B cell (primary cell): Measurements from ENCODE around the gene SH3RF3. TPM values are rescaled to one million over a fixed set of nuclear protein-coding genes. Genes with fewer than 3 reads are reported as not detected.

Experiments
- ATAC-seq: fragments of 200-7000 bp; cut with Tn5 transposase; one replicate; pipeline ENCODE4 v1.10.0; 2021; ENCODE audit warnings: low read depth, mild to moderate bottlenecking, moderate number of reproducible peaks, moderate library complexity
- CTCF ChIA-PET: fragments of 350-600 bp; sonication (Branson Sonifier 250); formaldehyde crosslinking; loops from one replicate; lab custom pipeline; 2021; ENCODE audit warnings: antibody characterized with exemption, inconsistent platforms; lab: Charles Lee
- POLR2A ChIA-PET: fragments of 350-600 bp; sonication (Branson Sonifier 250); formaldehyde crosslinking; loops from one replicate; lab custom pipeline; 2021; ENCODE audit warnings: antibody characterized with exemption; lab: Charles Lee
- DNase-seq: peaks from one replicate; pipeline ENCODE4 v3.0.0; 2013
- H2AFZ ChIP-seq: 2 replicates; pipeline ENCODE4 v1.6.1; 2012; ENCODE audit warnings: mild to moderate bottlenecking, low read depth, low read length; ENCODE audit not compliant: insufficient read depth, poor library complexity, severe bottlenecking
- H3K27ac ChIP-seq, 2 donors: 1 replicate in 1 of 2; 2 replicates in 1 of 2; pipeline ENCODE4 v1.5.1; 2012 to 2013; ENCODE audit warnings: low read length in 2 of 2, mild to moderate bottlenecking in 2 of 2, moderate library complexity in 1 of 2
- H3K27me3 ChIP-seq, 4 experiments: fragments of 200-600 bp in 1 of 4; sonication (generic) in 1 of 4; replicated peaks in 1 of 4; 1 replicate in 2 of 4; 2 replicates in 2 of 4; pipeline versions ENCODE4 v1.6.1 to v1.7.0; 2013 to 2016; ENCODE audit warnings: low read length in 3 of 4, mild to moderate bottlenecking in 2 of 4, mixed read lengths in 1 of 4, moderate library complexity in 1 of 4; ENCODE audit not compliant: insufficient read depth in 4 of 4, control insufficient read depth in 3 of 4; ENCODE audit errors: control extremely low read depth in 1 of 4
- H3K36me3 ChIP-seq, 2 experiments: replicated peaks in 1 of 2; 1 replicate in 1 of 2; 2 replicates in 1 of 2; pipeline versions ENCODE4 v1.6.1 to v1.7.1; 2013; ENCODE audit warnings: low read length in 1 of 2; ENCODE audit not compliant: insufficient read depth in 2 of 2, control insufficient read depth in 1 of 2; ENCODE audit errors: control extremely low read depth in 1 of 2, extremely low read depth in 1 of 2
- H3K4me1 ChIP-seq, 2 donors: fragments of 200-600 bp in 1 of 2; sonication (generic) in 1 of 2; 1 replicate in 1 of 2; 2 replicates in 1 of 2; pipeline versions ENCODE4 v1.5.1 to v1.6.1; 2013 to 2017; ENCODE audit warnings: low read length in 2 of 2; ENCODE audit not compliant: control insufficient read depth in 2 of 2, insufficient read depth in 2 of 2
- H3K4me2 ChIP-seq: replicated peaks from 2 replicates; pipeline ENCODE3; 2012; ENCODE audit warnings: mild to moderate bottlenecking, low read depth, low read length; ENCODE audit not compliant: poor library complexity, severe bottlenecking
- H3K4me3 ChIP-seq, 5 experiments: fragments of 200-600 bp in 1 of 5; sonication (generic) in 1 of 5; 1 replicate in 3 of 5; 2 replicates in 2 of 5; pipeline versions ENCODE4 v1.5.1 to v1.7.0; 2011 to 2016; ENCODE audit warnings: low read length in 4 of 5, mild to moderate bottlenecking in 4 of 5, low read depth in 2 of 5, control low read depth in 1 of 5, moderate library complexity in 1 of 5; ENCODE audit not compliant: insufficient read depth in 1 of 5; ENCODE audit errors: control extremely low read depth in 1 of 5, extremely low read depth in 1 of 5
- H3K79me2 ChIP-seq: fragments of 200-600 bp; sonication (generic); one replicate; pipeline ENCODE4 v1.6.0; 2016; ENCODE audit warnings: low read length; ENCODE audit not compliant: control insufficient read depth, insufficient read depth
- H3K9ac ChIP-seq: fragments of 200-600 bp; sonication (generic); 2 replicates; pipeline ENCODE4 v1.6.1; 2017; ENCODE audit warnings: mild to moderate bottlenecking, low read length, moderate library complexity
- H3K9me3 ChIP-seq, 3 donors: one replicate each; pipeline versions ENCODE4 v1.6.1 to v1.7.1; 2013; ENCODE audit warnings: low read length in 2 of 3; ENCODE audit not compliant: control insufficient read depth in 2 of 3, insufficient read depth in 1 of 3; ENCODE audit errors: control extremely low read depth in 1 of 3
- H4K20me1 ChIP-seq: 2 replicates; pipeline ENCODE4 v1.6.0; 2012; ENCODE audit warnings: mild to moderate bottlenecking, low read length; ENCODE audit not compliant: insufficient read depth, control insufficient read depth, poor library complexity, severe bottlenecking
- H3K27ac Mint-ChIP-seq: one replicate; pipeline ENCODE4 v1.8.0; 2021; ENCODE audit warnings: mixed read lengths
- H3K27me3 Mint-ChIP-seq: one replicate; pipeline ENCODE4 v1.8.0; 2021; ENCODE audit warnings: mixed read lengths
- H3K4me1 Mint-ChIP-seq: one replicate; pipeline ENCODE4 v1.8.0; 2021; ENCODE audit warnings: mixed read lengths
- H3K4me3 Mint-ChIP-seq: one replicate; pipeline ENCODE4 v1.8.0; 2021; ENCODE audit warnings: mixed read lengths
- H3K9me3 Mint-ChIP-seq: one replicate; pipeline ENCODE4 v1.8.0; 2022; ENCODE audit warnings: mixed read lengths; ENCODE audit not compliant: insufficient read depth
- CTCF ChIP-seq: fragments of 200-600 bp; IDR thresholded peaks from one replicate; pipeline ENCODE4 v1.8.0; 2022; ENCODE audit warnings: antibody characterized with exemption, mild to moderate bottlenecking
- EZH2 ChIP-seq: IDR thresholded peaks from 2 replicates; pipeline ENCODE4 v1.6.1; 2012; ENCODE audit warnings: borderline replicate concordance, low read depth, mild to moderate bottlenecking, moderate library complexity, low read length; ENCODE audit not compliant: insufficient read depth, poor library complexity, severe bottlenecking
- WGBS: methylation state at CpG from one replicate; pipeline ENCODE4 v1.1.5; 2013; ENCODE audit warnings: missing lambda C conversion rate; ENCODE audit not compliant: insufficient coverage; 5-methylcytosine and 5-hydroxymethylcytosine counted together
- intact Hi-C: fragments of 100-400 bp; cut with micrococcal nuclease; formaldehyde crosslinking; loops from one replicate; pipeline ENCODE4 v1.10.0; 2022
- polyA plus RNA-seq: library from polyadenylated mRNA; depleted of rRNA; stranded (reverse); fragments of >200 nt; gene quantifications from 2 replicates; pipeline ENCODE4 v1.2.3, GENCODE V29; 2012
- total RNA-seq, 2 donors: library from RNA; stranded (reverse); fragments of 120-200 nt in 1 of 2; gene quantifications; 1 replicate in 1 of 2; 2 replicates in 1 of 2; pipeline versions ENCODE4 v1.2.3 to v1.2.4, GENCODE V29; 2013 to 2022

Gene SH3RF3
- total and polyA plus RNA-seq, 2 donors (not counting 1 experiment from before 2014, with no cell fraction given): 0.07 to 1.2 TPM

- CTCF ChIA-PET: no interaction called here
- intact Hi-C loops: no loop called here
- H3K9me3 ChIP-seq: no peaks in the 10 kb centered on the region
- H2AFZ ChIP-seq: no peak overlapping the region
- no peak overlapping the region for H3K9ac ChIP-seq
- no peaks in the 10 kb centered on the region for H3K36me3 ChIP-seq
- POLR2A ChIA-PET: no interaction called here
- no peak overlapping the region for H3K4me3 ChIP-seq
- H3K9me3 Mint-ChIP-seq: no peaks in the 10 kb centered on the region
- no peak overlapping the region for H3K27ac Mint-ChIP-seq
- no peak overlapping the region for H3K4me3 Mint-ChIP-seq
- no peaks in the 10 kb centered on the region for H4K20me1 ChIP-seq
- H3K27me3 Mint-ChIP-seq: no peaks in the 10 kb centered on the region
- peaks cover 7% of the 10 kb centered on the region for H3K79me2 ChIP-seq
- no peak overlapping the region for H3K4me2 ChIP-seq
- H3K27me3 ChIP-seq: no peaks in the 10 kb centered on the region
- ATAC-seq: no peak
- WGBS: 89% methylated on average over 6 of the region's 6 CpGs
- H3K4me1 Mint-ChIP-seq: no peaks in the 10 kb centered on the region
- H3K27ac ChIP-seq: no peak overlapping the region
- no peak for DNase-seq
- TF ChIP-seq EZH2 (no peak), CTCF (no peak)
- no peaks in the 10 kb centered on the region for H3K4me1 ChIP-seq
Measured at GRCh38 chr2:109302319-109302718, 173.3 kb downstream of the SH3RF3 start.

DNA sequence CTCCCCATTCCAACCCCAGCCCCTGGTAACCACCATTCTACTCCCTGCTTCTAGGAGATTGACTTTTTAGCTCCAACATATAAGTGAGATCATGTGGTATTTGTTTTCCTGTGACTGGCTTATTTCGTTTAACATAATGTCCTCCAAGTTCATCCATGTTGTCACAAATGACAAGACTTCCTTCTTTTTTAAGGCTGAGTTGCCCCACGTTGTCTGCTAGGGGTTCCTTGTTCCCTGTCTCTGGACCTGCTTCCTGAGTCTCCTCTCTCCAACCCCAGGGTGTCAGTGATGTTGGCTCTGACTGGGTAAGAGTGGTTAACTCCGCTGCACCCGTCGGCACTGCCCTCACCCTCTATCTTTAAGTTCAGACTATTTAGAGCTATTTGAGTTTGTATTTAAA lies 175.2 kb downstream of the SH3RF3 start:
- 0% methylated on average over 1 of the region's 5 CpGs for WGBS
- no peaks in the 10 kb centered on the region for H3K9me3 ChIP-seq
- DNase-seq: no peak

More for the DNA sequence above, 175.2 kb downstream of the SH3RF3 start:
- Histone ChIP-seq H3K9ac (no peak overlapping the region), H3K27ac (no peak overlapping the region), H4K20me1 (no peaks in the 10 kb centered on the region), H3K4me1 (no peaks in the 10 kb centered on the region), H3K36me3 (no peaks in the 10 kb centered on the region), H3K4me3 (no peak overlapping the region), H2AFZ (no peak overlapping the region), H3K79me2 (no peaks in the 10 kb centered on the region), H3K4me2 (no peak overlapping the region), H3K27me3 (no peaks in the 10 kb centered on the region)
- intact Hi-C loops: no loop called here
- Mint-ChIP-seq H3K9me3 (no peaks in the 10 kb centered on the region), H3K4me1 (no peaks in the 10 kb centered on the region), H3K27me3 (no peaks in the 10 kb centered on the region), H3K27ac (no peak overlapping the region), H3K4me3 (no peak overlapping the region)
- ChIA-PET POLR2A (no interaction called here), CTCF (interaction anchor here (0.7 kb wide), 1 partner anchor 22 kb away, joined by 7 read pairs; no protein-coding TSS in a partner anchor)
- TF ChIP-seq CTCF (no peak), EZH2 (no peak)
- ATAC-seq: no peak
